Adipocyte (in vitro differentiated cells): ENCODE results near the gene SIRT7.
"Not testable (repeated sequence)": the region's sequence is repeated elsewhere in the genome, so short reads cannot be mapped to it uniquely, and the experiment has no call there.

ENCODE experiments used
- DNase-seq: peaks from one replicate; pipeline ENCODE4 v3.0.0-alpha.2; 2015; ENCODE audit warnings: low read depth
- H3K27me3 ChIP-seq: replicated peaks from 2 replicates; pipeline ENCODE4 v1.7.0; 2013; ENCODE audit warnings: mild to moderate bottlenecking, low read length, moderate library complexity; ENCODE audit not compliant: control insufficient read depth, insufficient read depth
- H3K36me3 ChIP-seq: 2 replicates; pipeline ENCODE4 v1.7.0; 2013; ENCODE audit warnings: low read length, mild to moderate bottlenecking, moderate library complexity; ENCODE audit not compliant: control insufficient read depth, insufficient read depth, severe bottlenecking
- H3K4me1 ChIP-seq: 2 replicates; pipeline ENCODE4 v1.7.0; 2013; ENCODE audit warnings: mild to moderate bottlenecking, low read length, moderate library complexity; ENCODE audit not compliant: control insufficient read depth, insufficient read depth
- H3K4me3 ChIP-seq: 2 replicates; pipeline ENCODE4 v1.7.0; 2013; ENCODE audit warnings: mild to moderate bottlenecking, low read length, moderate library complexity
- H3K9ac ChIP-seq: 2 replicates; pipeline ENCODE4 v1.7.0; 2013; ENCODE audit warnings: mild to moderate bottlenecking, low read length, moderate library complexity
- H3K9me3 ChIP-seq: 2 replicates; pipeline ENCODE4 v1.7.0; 2013; ENCODE audit warnings: mild to moderate bottlenecking, low read length, moderate library complexity; ENCODE audit not compliant: control insufficient read depth

Gene SIRT7

GRCh38 chr17:81921537-81921862 lies 3.5 kb upstream of the SIRT7 start:
- H3K36me3 ChIP-seq, result peaks cover 14% of the 10 kb centered on the region
- H3K4me1 ChIP-seq, result peaks cover 45% of the 10 kb centered on the region
- H3K4me3 ChIP-seq, result no peak overlapping the region
- no peak overlapping the region for H3K9ac ChIP-seq
- no peaks in the 10 kb centered on the region for H3K9me3 ChIP-seq
- H3K27me3 ChIP-seq, result no peaks in the 10 kb centered on the region
- DNase-seq, result no peak

GRCh38 chr17:81920612-81921536 lies 2.9 kb upstream of the SIRT7 start:
- H3K4me3 ChIP-seq, result no peak overlapping the region
- H3K36me3 ChIP-seq, result peaks cover 14% of the 10 kb centered on the region
- H3K4me1 ChIP-seq, result peaks cover 46% of the 10 kb centered on the region
- DNase-seq, result no peak
- no peaks in the 10 kb centered on the region for H3K9me3 ChIP-seq
- H3K27me3 ChIP-seq, result no peaks in the 10 kb centered on the region
- peak overlapping the region; percentile 26 for H3K9ac ChIP-seq

- H3K9me3 ChIP-seq, result no peaks in the 10 kb centered on the region
- DNase-seq, result no peak
- H3K9ac ChIP-seq, result no peak overlapping the region
- no peak overlapping the region for H3K4me3 ChIP-seq
- no peaks in the 10 kb centered on the region for H3K27me3 ChIP-seq
- H3K36me3 ChIP-seq, result peaks cover 32% of the 10 kb centered on the region
- peaks cover 34% of the 10 kb centered on the region for H3K4me1 ChIP-seq
Measured at GRCh38 chr17:81918832-81919545, 1.0 kb upstream of the SIRT7 start.

- not testable (repeated sequence) for DNase-seq, H3K9me3 ChIP-seq, H3K27me3 ChIP-seq, H3K4me3 ChIP-seq, H3K9ac ChIP-seq
- H3K4me1 ChIP-seq, result peaks cover 27% of the 10 kb centered on the region
- H3K36me3 ChIP-seq, result peaks cover 39% of the 10 kb centered on the region
Measured at GRCh38 chr17:81918333-81918669, 325 bp upstream of the SIRT7 start.

GRCh38 chr17:81916234-81917001 lies 1.6 kb downstream of the SIRT7 start:
- peaks cover 44% of the 10 kb centered on the region for H3K36me3 ChIP-seq
- H3K4me1 ChIP-seq, result peaks cover 19% of the 10 kb centered on the region
- peak overlapping the region; percentile 81 for H3K9ac ChIP-seq
- H3K4me3 ChIP-seq, result peak overlapping the region; percentile 78
- no peaks in the 10 kb centered on the region for H3K27me3 ChIP-seq
- H3K9me3 ChIP-seq, result no peaks in the 10 kb centered on the region
- peak; percentile 46 for DNase-seq

- peaks cover 15% of the 10 kb centered on the region for H3K4me1 ChIP-seq
- no peak overlapping the region for H3K4me3 ChIP-seq
- H3K27me3 ChIP-seq, result no peaks in the 10 kb centered on the region
- peaks cover 39% of the 10 kb centered on the region for H3K36me3 ChIP-seq
- H3K9ac ChIP-seq, result no peak overlapping the region
- no peaks in the 10 kb centered on the region for H3K9me3 ChIP-seq
- no peak for DNase-seq
Measured at GRCh38 chr17:81915331-81915730, 2.6 kb downstream of the SIRT7 start.

GRCh38 chr17:81914103-81914850 lies 3.7 kb downstream of the SIRT7 start:
- Histone ChIP-seq H3K4me1 (peaks cover 25% of the 10 kb centered on the region), H3K9ac (no peak overlapping the region), H3K36me3 (peaks cover 42% of the 10 kb centered on the region)

GRCh38 chr17:81913394-81914102 lies 4.4 kb downstream of the SIRT7 start:
- H3K9me3 ChIP-seq, result no peaks in the 10 kb centered on the region
- peaks cover 48% of the 10 kb centered on the region for H3K36me3 ChIP-seq
- H3K4me3 ChIP-seq, result no peak overlapping the region
- no peaks in the 10 kb centered on the region for H3K27me3 ChIP-seq
- no peak for DNase-seq
- H3K9ac ChIP-seq, result no peak overlapping the region
- H3K4me1 ChIP-seq, result peaks cover 28% of the 10 kb centered on the region

More at GRCh38 chr17:81914103-81914850, 3.7 kb downstream of the SIRT7 start:
- Histone ChIP-seq H3K27me3 (no peaks in the 10 kb centered on the region), H3K9me3 (no peaks in the 10 kb centered on the region), H3K4me3 (no peak overlapping the region)
- DNase-seq, result no peak

- Histone ChIP-seq H3K9ac (no peak overlapping the region), H3K27me3 (no peaks in the 10 kb centered on the region), H3K9me3 (no peaks in the 10 kb centered on the region), H3K36me3 (peaks cover 55% of the 10 kb centered on the region), H3K4me1 (peaks cover 28% of the 10 kb centered on the region), H3K4me3 (no peak overlapping the region)
- no peak for DNase-seq
Measured at GRCh38 chr17:81912441-81913309, 5.3 kb downstream of the SIRT7 start.

GRCh38 chr17:81911969-81912368 lies 6.0 kb downstream of the SIRT7 start:
- Histone ChIP-seq H3K27me3 (no peaks in the 10 kb centered on the region), H3K9me3 (no peaks in the 10 kb centered on the region), H3K9ac (no peak overlapping the region), H3K36me3 (peaks cover 62% of the 10 kb centered on the region), H3K4me3 (no peak overlapping the region), H3K4me1 (peaks cover 25% of the 10 kb centered on the region)
- DNase-seq, result no peak
